CD4-positive, CD25-positive, alpha-beta regulatory T cell (primary cell): ENCODE results near the gene HLA-DOA. TPM values are rescaled to one million over a fixed set of nuclear protein-coding genes. Genes with fewer than 3 reads are reported as not detected.
A peak's percentile ranks its signal among the peaks of the same experiment; 100 is the strongest.

ENCODE experiments used
- ATAC-seq, 2 donors: fragments of 150-1000 bp; cut with Tn5 transposase; one replicate each; pipeline ENCODE4 v1.10.0; 2021; ENCODE audit warnings: low read depth in 2 of 2, moderate number of reproducible peaks in 2 of 2, moderate library complexity in 1 of 2
- DNase-seq, 3 donors: peaks; one replicate each; pipeline versions ENCODE4 v3.0.0 to v3.0.0-alpha.2; 2012 to 2022; ENCODE audit warnings: mixed read lengths in 1 of 3
- H3K27ac ChIP-seq: one replicate; pipeline ENCODE4 v1.7.0; 2013; ENCODE audit warnings: mild to moderate bottlenecking, low read length; ENCODE audit not compliant: insufficient read depth, poor library complexity, severe bottlenecking
- H3K27me3 ChIP-seq: one replicate; pipeline ENCODE4 v1.7.0; 2013; ENCODE audit warnings: low read length; ENCODE audit not compliant: control insufficient read depth, insufficient read depth
- H3K36me3 ChIP-seq: one replicate; pipeline ENCODE4 v1.7.0; 2013; ENCODE audit warnings: mild to moderate bottlenecking, low read length, moderate library complexity; ENCODE audit not compliant: control insufficient read depth, insufficient read depth
- H3K4me1 ChIP-seq: 2 replicates; pipeline ENCODE4 v1.7.0; 2013; ENCODE audit warnings: mild to moderate bottlenecking, low read length; ENCODE audit not compliant: insufficient read depth, control insufficient read depth, poor library complexity, severe bottlenecking
- H3K4me3 ChIP-seq: one replicate; pipeline ENCODE4 v1.7.0; 2013; ENCODE audit warnings: low read depth, mild to moderate bottlenecking, low read length, moderate library complexity
- H3K9me3 ChIP-seq, 2 experiments: 1 replicate in 1 of 2; 2 replicates in 1 of 2; pipeline ENCODE4 v1.7.0; 2013; ENCODE audit warnings: low read length in 2 of 2, mild to moderate bottlenecking in 1 of 2, moderate library complexity in 1 of 2; ENCODE audit not compliant: control insufficient read depth in 2 of 2
- H3K27ac Mint-ChIP-seq, 3 donors: one replicate each; pipeline ENCODE4 v1.8.0; 2020 to 2022; ENCODE audit warnings: mild to moderate bottlenecking in 3 of 3, mixed read lengths in 3 of 3, moderate library complexity in 2 of 3
- H3K27me3 Mint-ChIP-seq: one replicate; pipeline ENCODE4 v1.8.0; 2022; ENCODE audit warnings: mild to moderate bottlenecking, mixed read lengths
- H3K36me3 Mint-ChIP-seq: one replicate; pipeline ENCODE4 v1.8.0; 2020; ENCODE audit warnings: mixed read lengths
- H3K4me1 Mint-ChIP-seq, 4 donors: one replicate each; pipeline ENCODE4 v1.8.0; 2020 to 2022; ENCODE audit warnings: mixed read lengths in 4 of 4, mild to moderate bottlenecking in 1 of 4
- H3K4me3 Mint-ChIP-seq, 4 donors: one replicate each; pipeline ENCODE4 v1.8.0; 2020 to 2022; ENCODE audit warnings: mild to moderate bottlenecking in 4 of 4, mixed read lengths in 4 of 4, moderate library complexity in 3 of 4
- H3K9me3 Mint-ChIP-seq, 7 donors: one replicate each; pipeline ENCODE4 v1.8.0; 2020 to 2022; ENCODE audit warnings: mixed read lengths in 7 of 7, mild to moderate bottlenecking in 3 of 7, moderate library complexity in 2 of 7
- polyA plus RNA-seq, 4 donors: library from polyadenylated mRNA; unstranded; fragments of 300-500 nt; fragmentation: Illumina TruSeq; gene quantifications; one replicate each; pipeline ENCODE4 v1.2.3, GENCODE V29; 2021
- total RNA-seq: library from RNA; stranded (reverse); gene quantifications from one replicate; pipeline ENCODE4 v1.2.3, GENCODE V29; 2022

HLA-DOA gene
- total and polyA plus RNA-seq, 5 donors from 2014 or later, result 7.0 to 14.9 (median 9.4) TPM

GRCh38 chr6:32995448-32995847 lies 13.9 kb downstream of the HLA-DOA start:
- Histone ChIP-seq H3K4me1 (peaks cover 3% of the 10 kb centered on the region), H3K4me3 (no peak overlapping the region), H3K36me3 (no peaks in the 10 kb centered on the region), H3K9me3 (no peaks in the 10 kb centered on the region), H3K27me3 (peaks cover 23% of the 10 kb centered on the region), H3K27ac (no peak overlapping the region)
- no peak for ATAC-seq
- H3K4me3 Mint-ChIP-seq, result no peak overlapping the region
- H3K27me3 Mint-ChIP-seq, result peaks cover 49% of the 10 kb centered on the region
- no peaks in the 10 kb centered on the region for H3K9me3 Mint-ChIP-seq
- H3K4me1 Mint-ChIP-seq, result peaks cover 4 to 6% (median 5%) of the 10 kb centered on the region in 4 donors
- DNase-seq, result no peak
- H3K36me3 Mint-ChIP-seq, result no peaks in the 10 kb centered on the region
- H3K27ac Mint-ChIP-seq, result no peak overlapping the region

- Histone ChIP-seq H3K27ac (no peak overlapping the region), H3K27me3 (peaks cover 15% of the 10 kb centered on the region), H3K9me3 (no peaks in the 10 kb centered on the region), H3K4me3 (no peak overlapping the region), H3K36me3 (no peaks in the 10 kb centered on the region), H3K4me1 (no peaks in the 10 kb centered on the region)
- H3K9me3 Mint-ChIP-seq, result no peaks in the 10 kb centered on the region
- no peak for DNase-seq
- H3K4me3 Mint-ChIP-seq, result no peak overlapping the region
- H3K27me3 Mint-ChIP-seq, result peaks cover 44% of the 10 kb centered on the region
- ATAC-seq, result no peak
- no peaks in the 10 kb centered on the region for H3K4me1 Mint-ChIP-seq
- H3K27ac Mint-ChIP-seq, result no peak overlapping the region
- H3K36me3 Mint-ChIP-seq, result no peaks in the 10 kb centered on the region
Measured at GRCh38 chr6:32993363-32993973, 15.9 kb downstream of the HLA-DOA start.

- Histone ChIP-seq H3K9me3 (no peaks in the 10 kb centered on the region), H3K27ac (no peak overlapping the region), H3K36me3 (no peaks in the 10 kb centered on the region), H3K4me3 (no peak overlapping the region), H3K27me3 (peaks cover 7% of the 10 kb centered on the region), H3K4me1 (no peaks in the 10 kb centered on the region)
- no peak overlapping the region for H3K27ac Mint-ChIP-seq
- no peak for ATAC-seq
- no peaks in the 10 kb centered on the region for H3K9me3 Mint-ChIP-seq
- no peaks in the 10 kb centered on the region for H3K4me1 Mint-ChIP-seq
- no peak overlapping the region for H3K4me3 Mint-ChIP-seq
- no peaks in the 10 kb centered on the region for H3K36me3 Mint-ChIP-seq
- DNase-seq, result no peak
- H3K27me3 Mint-ChIP-seq, result peaks cover 35% of the 10 kb centered on the region
Measured at GRCh38 chr6:32991972-32992371, 17.4 kb downstream of the HLA-DOA start.

DNA sequence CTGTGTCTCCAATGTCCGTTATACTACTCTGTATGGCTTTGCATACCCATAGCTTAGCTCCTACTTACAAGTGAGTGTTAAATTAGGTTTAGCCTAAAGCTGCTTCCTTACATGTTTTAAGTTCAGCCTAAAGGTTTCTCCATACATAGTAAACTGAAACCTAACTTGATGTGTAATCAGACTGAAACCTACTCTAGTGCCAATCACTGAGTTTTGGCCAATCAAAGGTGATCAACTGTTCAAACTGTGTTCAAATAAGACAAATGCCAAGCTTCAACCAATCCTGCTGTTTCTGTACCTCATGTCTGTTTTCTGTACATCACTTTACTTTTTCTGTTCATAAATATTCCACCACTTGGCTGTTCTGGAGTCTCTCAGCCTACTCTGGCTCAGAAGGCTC lies 20.0 kb downstream of the HLA-DOA start:
- H3K4me3 ChIP-seq, result no peak overlapping the region
- H3K36me3 ChIP-seq, result no peaks in the 10 kb centered on the region
- H3K27me3 ChIP-seq, result no peaks in the 10 kb centered on the region
- ATAC-seq (no peak), DNase-seq (peak in 1 of 3 donors; percentile 44)
- H3K9me3 ChIP-seq, result no peaks in the 10 kb centered on the region
- peaks cover 4% of the 10 kb centered on the region for H3K4me1 ChIP-seq
- Mint-ChIP-seq H3K36me3 (no peaks in the 10 kb centered on the region), H3K4me1 (peaks cover 0 to 7% (median 5%) of the 10 kb centered on the region in 4 donors), H3K9me3 (no peaks in the 10 kb centered on the region), H3K4me3 (no peak overlapping the region), H3K27me3 (peaks cover 24% of the 10 kb centered on the region), H3K27ac (peak overlapping the region in 1 of 3 donors; percentile 32)
- H3K27ac ChIP-seq, result no peak overlapping the region

DNA sequence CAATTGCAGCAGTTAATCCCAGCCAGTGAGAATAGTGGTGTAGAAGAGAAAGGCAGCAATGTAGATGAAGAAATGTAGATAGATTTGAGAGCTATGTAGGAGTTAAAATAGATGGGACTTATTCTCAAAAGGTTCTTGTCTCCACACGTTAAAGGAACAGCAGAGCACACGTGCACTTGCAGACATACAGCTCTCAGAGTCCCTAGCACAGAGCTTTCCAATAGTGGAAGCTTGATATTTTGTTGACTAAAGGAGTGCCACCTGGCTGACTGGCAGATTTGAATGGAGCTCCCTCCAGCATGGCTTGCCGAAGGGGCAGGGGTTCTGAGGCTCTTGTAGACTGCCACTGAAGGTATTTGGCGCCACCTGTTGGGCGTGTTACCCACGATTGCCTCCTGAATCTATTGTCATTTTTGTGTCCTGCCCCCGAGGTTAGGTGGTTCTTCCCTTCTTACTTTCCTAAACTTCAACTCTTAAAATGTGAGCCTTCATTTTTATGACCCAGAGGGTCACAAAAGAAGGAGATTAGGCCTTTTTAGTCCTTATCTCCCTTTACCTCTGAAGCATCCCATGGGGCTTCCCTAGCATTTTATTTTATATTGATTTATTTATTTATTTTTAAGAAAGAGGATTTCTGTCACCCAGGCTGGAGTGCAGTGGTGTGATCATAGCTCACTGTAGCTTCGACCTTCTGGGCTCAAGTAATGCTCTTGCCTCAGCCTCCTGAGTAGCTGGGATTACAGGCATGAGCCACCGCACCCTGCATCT lies 24.6 kb downstream of the HLA-DOA start:
- Histone ChIP-seq H3K27ac (no peak overlapping the region), H3K27me3 (no peaks in the 10 kb centered on the region), H3K4me3 (no peak overlapping the region), H3K9me3 (no peaks in the 10 kb centered on the region), H3K36me3 (peaks cover 21% of the 10 kb centered on the region), H3K4me1 (peaks cover 5% of the 10 kb centered on the region)
- ATAC-seq (peak; percentile 87), DNase-seq (peak; percentile 79 to 91 (median 86))
- Mint-ChIP-seq H3K4me1 (peaks cover 6 to 33% (median 20%) of the 10 kb centered on the region in 4 donors), H3K27me3 (peaks cover 6% of the 10 kb centered on the region), H3K36me3 (peaks cover 11% of the 10 kb centered on the region), H3K4me3 (peak overlapping the region in 1 of 4 donors; percentile 5), H3K27ac (peak overlapping the region in 1 of 3 donors; percentile 90), H3K9me3 (no peaks in the 10 kb centered on the region)

DNA sequence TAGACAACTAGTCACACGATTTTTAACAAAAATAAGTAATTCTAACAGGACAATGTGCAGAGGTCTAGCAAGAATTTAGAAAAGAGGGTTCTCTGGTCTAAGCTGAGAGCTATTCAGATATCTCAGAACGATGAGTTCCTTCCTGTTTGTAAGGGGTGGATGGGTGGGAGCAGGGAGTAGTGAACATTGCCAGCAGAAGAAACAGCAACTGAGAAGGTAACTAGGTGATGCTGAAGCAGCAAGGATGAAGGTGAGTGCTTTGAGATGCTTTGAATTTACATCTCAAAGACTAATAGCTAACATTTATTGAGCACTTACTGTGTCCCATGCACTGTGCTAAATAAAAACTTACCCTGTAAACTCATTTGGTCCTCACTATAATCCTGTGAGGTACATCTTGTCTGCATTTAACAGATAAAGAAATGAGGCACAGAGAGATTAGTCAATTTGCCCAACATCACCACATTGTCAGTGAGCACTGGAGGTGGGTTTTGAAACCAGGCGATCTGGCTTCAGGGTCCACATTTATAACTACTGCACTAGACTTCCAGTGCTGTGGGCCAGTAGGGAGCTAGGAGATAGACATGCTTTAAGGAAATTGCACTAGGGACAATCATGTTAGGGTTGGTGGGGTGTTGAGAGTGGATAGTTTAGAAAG lies 25.3 kb downstream of the HLA-DOA start:
- Histone ChIP-seq H3K36me3 (peaks cover 28% of the 10 kb centered on the region), H3K27ac (no peak overlapping the region), H3K9me3 (no peaks in the 10 kb centered on the region), H3K4me1 (peaks cover 5% of the 10 kb centered on the region), H3K27me3 (no peaks in the 10 kb centered on the region), H3K4me3 (no peak overlapping the region)
- ATAC-seq (peak in 1 of 2 donors; percentile 4), DNase-seq (peak in 1 of 3 donors; percentile 25)
- H3K27ac Mint-ChIP-seq, result peak overlapping the region in 2 of 3 donors; percentile 56 to 90
- H3K4me1 Mint-ChIP-seq, result peaks cover 6 to 33% (median 24%) of the 10 kb centered on the region in 4 donors
- no peak overlapping the region for H3K4me3 Mint-ChIP-seq
- H3K36me3 Mint-ChIP-seq, result peaks cover 14% of the 10 kb centered on the region
- H3K27me3 Mint-ChIP-seq, result peaks cover 4% of the 10 kb centered on the region
- H3K9me3 Mint-ChIP-seq, result no peaks in the 10 kb centered on the region

DNA sequence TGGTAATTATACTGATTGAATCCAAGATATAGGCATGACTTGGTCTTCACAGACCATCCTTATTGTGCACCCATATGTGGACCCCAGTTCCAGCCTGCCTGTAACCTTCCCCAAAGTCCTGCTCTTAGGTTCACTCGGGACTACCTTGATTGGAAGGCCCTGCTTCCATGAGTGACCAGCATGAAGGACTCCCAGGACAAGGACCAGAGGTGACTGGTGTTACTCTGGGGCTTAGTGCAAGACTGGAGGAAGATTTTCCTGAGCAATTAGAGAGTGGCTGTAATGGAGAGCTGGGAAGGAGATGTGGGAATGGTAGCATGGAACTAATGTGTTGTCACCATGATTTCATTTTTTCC lies 25.9 kb downstream of the HLA-DOA start:
- H3K36me3 Mint-ChIP-seq, result peaks cover 20% of the 10 kb centered on the region
- DNase-seq, result no peak
- no peak for ATAC-seq
- Histone ChIP-seq H3K4me1 (peaks cover 5% of the 10 kb centered on the region), H3K36me3 (peaks cover 34% of the 10 kb centered on the region), H3K27ac (peak overlapping the region; percentile 41), H3K9me3 (no peaks in the 10 kb centered on the region), H3K4me3 (no peak overlapping the region), H3K27me3 (no peaks in the 10 kb centered on the region)
- H3K9me3 Mint-ChIP-seq, result no peaks in the 10 kb centered on the region
- no peak overlapping the region for H3K4me3 Mint-ChIP-seq
- H3K4me1 Mint-ChIP-seq, result peaks cover 6 to 38% (median 28%) of the 10 kb centered on the region in 4 donors
- peaks cover 4% of the 10 kb centered on the region for H3K27me3 Mint-ChIP-seq
- peak overlapping the region in 1 of 3 donors; percentile 56 for H3K27ac Mint-ChIP-seq
